ENCODE results near the gene KLF16. TPM values are rescaled to one million over a fixed set of nuclear protein-coding genes. Genes with fewer than 3 reads are reported as not detected.

Gene KLF16
- total RNA-seq, 1 donor from 2014 or later = 38.1 TPM

GRCh38 chr19:1853295-1854038, 9.9 kb downstream of the KLF16 start:
- H3K9me3 Mint-ChIP-seq = no peaks in the 10 kb centered on the region
- H3K4me3 Mint-ChIP-seq = peak overlapping the region; percentile 77
- H3K4me1 Mint-ChIP-seq = peaks cover 36% of the 10 kb centered on the region

GRCh38 chr19:1852581-1853128, 10.7 kb downstream of the KLF16 start:
- intact Hi-C loops (cut with micrococcal nuclease) = no loop called here
- peak overlapping the region; percentile 77 for H3K4me3 Mint-ChIP-seq
- H3K27ac Mint-ChIP-seq = no peak overlapping the region
- H3K27me3 Mint-ChIP-seq = no peaks in the 10 kb centered on the region
- DNase-seq = no peak
- H3K4me1 Mint-ChIP-seq = peaks cover 32% of the 10 kb centered on the region
- H3K9me3 Mint-ChIP-seq = no peaks in the 10 kb centered on the region
- peaks cover 10% of the 10 kb centered on the region for H3K36me3 Mint-ChIP-seq (ENCODE audit: low read depth)

More at GRCh38 chr19:1853295-1854038, 9.9 kb downstream of the KLF16 start:
- Mint-ChIP-seq H3K27me3 (no peaks in the 10 kb centered on the region), H3K27ac (peak overlapping the region; percentile 90), H3K36me3 (ENCODE audit: low read depth) (peaks cover 10% of the 10 kb centered on the region)
- peak; percentile 96 for DNase-seq
- intact Hi-C loops (cut with micrococcal nuclease) = loop anchor here (2.0 kb wide), 1 partner anchor 51 kb away; the partner anchor contains the start of genes ADAT3 and SCAMP4

- DNase-seq = peak; percentile 81
- peaks cover 39% of the 10 kb centered on the region for H3K4me1 Mint-ChIP-seq
- intact Hi-C loops (cut with micrococcal nuclease) = no loop called here
- peak overlapping the region; percentile 35 for H3K4me3 Mint-ChIP-seq
- H3K27me3 Mint-ChIP-seq = no peaks in the 10 kb centered on the region
- H3K27ac Mint-ChIP-seq = no peak overlapping the region
- H3K36me3 Mint-ChIP-seq (ENCODE audit: low read depth) = peaks cover 15% of the 10 kb centered on the region
- H3K9me3 Mint-ChIP-seq = no peaks in the 10 kb centered on the region
These were observed 11.5 kb downstream of the KLF16 start for GRCh38 chr19:1851654-1852580.

GRCh38 chr19:1850809-1851653, 12.3 kb downstream of the KLF16 start:
- Mint-ChIP-seq H3K9me3 (no peaks in the 10 kb centered on the region), H3K27me3 (no peaks in the 10 kb centered on the region), H3K27ac (no peak overlapping the region), H3K36me3 (ENCODE audit: low read depth) (peaks cover 18% of the 10 kb centered on the region), H3K4me3 (peak overlapping the region; percentile 34), H3K4me1 (peaks cover 42% of the 10 kb centered on the region)
- DNase-seq = peak; percentile 66
- intact Hi-C loops (cut with micrococcal nuclease) = no loop called here

DNA sequence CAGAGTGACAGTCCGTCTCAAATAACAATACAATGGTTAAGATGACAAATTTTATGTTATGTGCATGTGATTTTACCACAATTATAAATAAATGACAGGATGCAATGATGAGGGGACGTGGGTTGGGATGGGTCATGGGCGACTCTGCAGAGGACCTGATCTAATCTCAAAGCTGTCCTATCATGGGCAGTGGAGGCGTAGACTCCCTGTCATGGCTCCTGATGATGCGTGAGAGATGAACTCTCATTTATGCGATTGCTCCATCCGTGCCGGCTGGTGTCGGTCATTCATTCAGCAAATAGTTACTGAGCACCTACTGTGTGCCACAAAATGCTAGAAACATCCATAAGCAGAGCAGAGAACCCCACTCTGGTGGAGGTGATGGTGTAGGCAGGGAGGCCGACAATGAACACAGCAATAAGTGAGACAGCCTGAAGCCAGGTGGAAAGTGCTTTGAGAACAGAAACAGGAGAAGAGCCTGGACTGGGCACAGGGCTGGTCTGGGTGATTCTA, 13.4 kb downstream of the KLF16 start:
- peak; percentile 59 for DNase-seq
- H3K27me3 Mint-ChIP-seq = no peaks in the 10 kb centered on the region
- intact Hi-C loops (cut with micrococcal nuclease) = no loop called here
- H3K4me1 Mint-ChIP-seq = peaks cover 42% of the 10 kb centered on the region
- H3K4me3 Mint-ChIP-seq = no peak overlapping the region
- peaks cover 19% of the 10 kb centered on the region for H3K36me3 Mint-ChIP-seq (ENCODE audit: low read depth)
- H3K9me3 Mint-ChIP-seq = no peaks in the 10 kb centered on the region
- peak overlapping the region; percentile 22 for H3K27ac Mint-ChIP-seq

DNA sequence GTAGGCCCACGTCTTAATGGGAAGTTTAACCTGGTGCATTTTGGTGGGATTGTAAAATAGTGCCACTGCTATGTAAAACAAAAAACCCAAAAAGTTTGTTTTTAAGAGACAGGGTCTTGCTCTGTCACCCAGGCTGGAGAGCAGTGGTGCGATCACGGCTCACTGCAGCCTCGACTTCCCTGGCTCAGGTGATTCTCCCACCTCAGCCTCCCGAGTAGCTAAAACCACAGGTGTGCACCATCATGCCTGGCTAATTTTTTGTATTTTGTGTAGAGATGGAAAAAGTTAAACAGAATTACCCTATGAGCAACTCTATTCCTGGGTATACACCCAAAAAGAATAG, 14.3 kb downstream of the KLF16 start:
- Mint-ChIP-seq H3K4me3 (peak overlapping the region; percentile 74), H3K9me3 (no peaks in the 10 kb centered on the region), H3K27me3 (no peaks in the 10 kb centered on the region), H3K36me3 (ENCODE audit: low read depth) (peaks cover 18% of the 10 kb centered on the region), H3K4me1 (peaks cover 41% of the 10 kb centered on the region), H3K27ac (peak overlapping the region; percentile 60)
- intact Hi-C loops (cut with micrococcal nuclease) = no loop called here
- DNase-seq = no peak

DNA sequence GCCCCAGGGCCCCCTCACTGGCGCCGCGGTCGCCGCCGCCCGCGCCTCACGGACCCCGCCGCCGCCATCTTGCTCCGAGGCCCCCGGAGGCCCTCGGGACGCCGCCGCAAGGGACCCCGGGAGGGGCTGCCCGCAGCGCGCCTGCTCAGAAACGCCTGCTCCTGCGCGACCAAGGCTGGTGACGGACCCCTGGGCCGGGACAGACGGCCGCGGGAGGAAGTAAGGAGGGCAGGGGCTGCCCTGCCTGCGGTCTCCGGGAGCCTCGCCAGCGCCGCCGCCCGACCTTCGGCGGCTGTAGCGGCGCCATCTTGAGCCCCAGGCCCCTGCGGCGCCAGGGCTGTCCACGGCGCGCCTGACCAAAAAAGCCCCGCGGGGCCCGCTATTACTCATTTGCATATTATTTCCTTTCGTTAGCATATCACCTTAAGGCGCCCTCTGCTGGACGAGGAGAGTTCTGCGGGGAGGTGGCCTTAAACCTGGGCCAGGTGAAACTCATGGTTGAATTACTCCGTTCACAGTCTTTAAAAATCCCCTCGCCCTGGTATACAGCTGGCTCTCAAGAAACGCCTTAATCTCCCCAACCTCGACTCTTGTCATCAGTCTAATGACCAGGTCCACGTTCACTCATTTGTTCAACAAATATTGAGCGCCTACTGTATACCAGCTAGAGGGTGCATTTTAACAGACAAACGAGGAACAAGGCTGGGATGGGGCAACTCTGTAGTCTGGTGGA, 14.8 kb downstream of the KLF16 start, which contains the start of gene REXO1:
REXO1 (minus strand) TSS at position 85 of the 733 bp plus-strand sequence. CDS start 125 bp downstream, outside the sequence.
- no peaks in the 10 kb centered on the region for H3K27me3 Mint-ChIP-seq
- DNase-seq = peak; percentile 99
- intact Hi-C loops (cut with micrococcal nuclease) = loop anchor here (1.0 kb wide), 1 partner anchor 36 kb away; the partner anchor contains the start of gene ATP8B3
- peak within 1 kb of the TSS; percentile 91 for H3K4me3 Mint-ChIP-seq
- peaks cover 18% of the 10 kb centered on the region for H3K36me3 Mint-ChIP-seq (ENCODE audit: low read depth)
- H3K4me1 Mint-ChIP-seq = peaks cover 41% of the 10 kb centered on the region
- peak within 1 kb of the TSS; percentile 89 for H3K27ac Mint-ChIP-seq
- no peaks in the 10 kb centered on the region for H3K9me3 Mint-ChIP-seq

DNA sequence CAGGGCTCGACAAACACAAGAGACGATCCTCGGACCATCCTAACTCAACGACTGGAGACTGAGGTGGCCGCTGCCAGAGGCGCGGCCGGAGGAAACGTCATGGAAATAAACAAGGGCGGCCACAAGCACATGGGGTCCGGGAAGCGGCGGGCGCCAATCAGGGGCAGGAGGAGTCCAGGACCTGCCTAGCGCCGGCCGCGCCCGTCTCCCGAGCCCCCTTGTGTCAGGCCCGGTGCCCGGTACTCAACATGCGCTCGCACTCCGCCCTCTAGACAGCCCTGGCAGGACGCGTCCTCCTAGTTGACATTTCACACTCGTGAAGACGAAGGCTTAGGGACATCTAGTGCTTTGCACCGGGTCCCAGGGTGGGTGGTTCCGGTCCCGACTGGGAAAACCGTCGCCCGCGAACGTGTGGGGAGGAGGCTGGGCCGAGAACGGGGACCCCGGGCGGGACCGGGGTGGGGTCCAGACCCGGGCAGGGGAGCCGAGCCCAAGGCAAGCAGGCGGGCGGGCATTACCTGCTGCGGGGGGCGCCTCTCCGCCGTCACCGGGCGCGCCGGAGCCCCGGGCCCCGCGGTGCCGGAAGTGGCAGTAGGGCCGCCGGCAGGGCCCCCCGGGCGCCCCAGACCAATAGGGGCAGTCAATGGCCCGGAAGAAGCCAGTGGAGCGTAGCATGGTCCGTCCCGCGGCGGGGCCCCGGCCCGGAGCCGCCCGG, 15.5 kb downstream of the KLF16 start:
- H3K36me3 Mint-ChIP-seq (ENCODE audit: low read depth) = peaks cover 15% of the 10 kb centered on the region
- DNase-seq = peak; percentile 80
- intact Hi-C loops (cut with micrococcal nuclease) = loop anchor here (1.0 kb wide), 1 partner anchor 36 kb away; the partner anchor contains the start of gene ATP8B3

DNA sequence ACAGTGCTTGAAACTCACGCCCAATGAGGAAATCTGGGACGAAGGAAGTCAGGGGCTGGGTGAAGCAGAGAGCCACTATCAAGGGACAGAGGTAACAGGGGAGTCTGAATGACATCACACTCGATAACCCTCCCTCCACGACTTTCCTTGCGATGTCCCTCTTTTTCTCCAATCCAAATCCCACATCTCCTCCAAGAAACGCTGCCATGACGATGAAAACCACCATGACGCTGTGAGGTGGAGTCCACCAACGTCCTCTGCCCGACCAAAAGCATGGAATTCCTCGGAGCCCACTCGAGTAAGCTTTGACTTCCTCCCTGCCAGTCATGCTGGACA, 16.1 kb downstream of the KLF16 start:
- H3K27me3 Mint-ChIP-seq = no peaks in the 10 kb centered on the region
- intact Hi-C loops (cut with micrococcal nuclease) = no loop called here
- H3K36me3 Mint-ChIP-seq (ENCODE audit: low read depth) = peaks cover 15% of the 10 kb centered on the region
- peaks cover 35% of the 10 kb centered on the region for H3K4me1 Mint-ChIP-seq
- DNase-seq = no peak
- H3K9me3 Mint-ChIP-seq = no peaks in the 10 kb centered on the region
- peak overlapping the region; percentile 89 for H3K27ac Mint-ChIP-seq
- peak overlapping the region; percentile 91 for H3K4me3 Mint-ChIP-seq

More for the DNA sequence above, 15.5 kb downstream of the KLF16 start:
- H3K9me3 Mint-ChIP-seq = no peaks in the 10 kb centered on the region
- no peaks in the 10 kb centered on the region for H3K27me3 Mint-ChIP-seq
- peak overlapping the region; percentile 89 for H3K27ac Mint-ChIP-seq
- H3K4me3 Mint-ChIP-seq = peak overlapping the region; percentile 91
- H3K4me1 Mint-ChIP-seq = peaks cover 35% of the 10 kb centered on the region

DNA sequence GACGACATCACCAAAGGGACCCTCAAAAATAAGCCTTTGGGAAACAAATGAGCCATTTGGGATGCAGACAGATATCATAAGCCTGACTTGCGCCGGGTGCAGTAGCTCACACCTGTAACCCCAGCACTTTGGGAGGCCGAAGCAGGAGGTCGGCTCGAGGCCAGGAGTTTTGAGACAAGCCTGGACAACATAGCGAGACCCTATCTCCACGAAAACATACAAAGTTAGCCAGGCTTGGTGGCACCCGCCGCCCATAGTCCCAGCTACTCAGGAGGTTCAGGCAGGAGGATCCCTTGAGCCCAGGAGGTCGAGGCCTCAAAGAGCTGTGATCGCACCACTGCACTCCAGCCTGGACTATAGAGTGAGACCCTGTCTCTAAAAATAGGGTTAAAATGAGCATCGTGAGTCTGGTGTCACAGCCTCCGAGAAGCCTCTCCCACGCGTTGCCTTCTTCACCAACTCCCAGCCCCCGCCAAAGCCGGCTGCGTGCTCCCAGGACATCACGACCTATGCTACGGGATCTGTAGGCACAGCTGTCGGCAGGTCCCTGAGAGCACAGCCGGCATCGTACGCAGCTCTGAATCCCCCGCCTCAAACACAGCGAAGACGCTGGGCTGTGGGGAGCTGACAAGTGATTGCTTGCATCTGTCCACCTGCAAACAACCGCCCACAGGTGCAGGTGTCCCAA, 16.7 kb downstream of the KLF16 start:
- no peak for DNase-seq
- H3K9me3 Mint-ChIP-seq = no peaks in the 10 kb centered on the region
- no peaks in the 10 kb centered on the region for H3K27me3 Mint-ChIP-seq
- intact Hi-C loops (cut with micrococcal nuclease) = no loop called here
- H3K4me3 Mint-ChIP-seq = peak overlapping the region; percentile 91
- H3K27ac Mint-ChIP-seq = peak overlapping the region; percentile 65
- peaks cover 35% of the 10 kb centered on the region for H3K4me1 Mint-ChIP-seq
- H3K36me3 Mint-ChIP-seq (ENCODE audit: low read depth) = peaks cover 15% of the 10 kb centered on the region

DNA sequence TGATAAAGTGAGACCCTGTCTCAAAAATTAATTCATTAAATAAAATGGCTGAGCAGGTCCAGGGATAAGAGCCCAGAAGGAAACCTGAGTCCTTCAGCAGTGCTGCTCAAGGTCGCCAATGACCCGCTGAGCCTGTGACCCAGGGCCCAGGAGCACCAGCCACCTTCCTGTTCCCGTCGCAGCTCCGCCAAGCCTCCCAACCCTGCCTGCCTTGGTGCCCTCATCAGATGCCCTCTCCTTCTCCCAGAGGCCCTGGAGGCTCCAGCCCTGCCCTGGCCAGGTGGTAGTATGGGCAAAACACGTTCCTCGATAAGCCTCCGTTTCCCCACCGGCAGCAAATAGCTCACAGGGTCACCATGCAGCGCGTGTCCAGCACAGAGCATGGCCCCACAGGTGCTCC, 17.7 kb downstream of the KLF16 start:
- Mint-ChIP-seq H3K4me3 (no peak overlapping the region), H3K27ac (no peak overlapping the region), H3K9me3 (no peaks in the 10 kb centered on the region), H3K4me1 (peaks cover 35% of the 10 kb centered on the region), H3K36me3 (ENCODE audit: low read depth) (peaks cover 12% of the 10 kb centered on the region), H3K27me3 (no peaks in the 10 kb centered on the region)
- DNase-seq = no peak
- intact Hi-C loops (cut with micrococcal nuclease) = no loop called here
